HEK293T (cell line): ENCODE results near the gene CDKN2B.
"Not testable (repeated sequence)": the region's sequence is repeated elsewhere in the genome, so short reads cannot be mapped to it uniquely, and the experiment has no call there.

ENCODE experiments used
- CTCF ChIA-PET: fragments of 350-600 bp; formaldehyde crosslinking; extraction: SDS; loops from one replicate; lab custom pipeline; 2021; ENCODE audit warnings: antibody characterized with exemption, inconsistent platforms; lab: Yijun Ruan, JAX
- POLR2A ChIA-PET: fragments of 350-600 bp; formaldehyde crosslinking; extraction: SDS; loops from one replicate; lab custom pipeline; 2020; ENCODE audit warnings: antibody characterized with exemption, inconsistent platforms; lab: Yijun Ruan, JAX
- DNase-seq: peaks from one replicate; pipeline ENCODE4 v3.0.0; 2012; ENCODE audit warnings: mixed read lengths; ENCODE audit errors: extremely low spot score
- ARNT ChIP-seq: fragments of 450-650 bp; IDR thresholded peaks from 2 replicates; pipeline ENCODE4 v1.6.1; 2017; ENCODE audit warnings: mild to moderate bottlenecking
- BHLHE40 ChIP-seq: fragments of 450-650 bp; IDR thresholded peaks from 2 replicates; pipeline ENCODE4 v1.6.1; 2016; ENCODE audit warnings: mild to moderate bottlenecking, moderate library complexity, borderline replicate concordance
- CTBP1 ChIP-seq: fragments of 450-650 bp; IDR thresholded peaks from 2 replicates; pipeline ENCODE4 v1.6.1; 2016; ENCODE audit warnings: borderline replicate concordance
- ELF4 ChIP-seq: fragments of 450-650 bp; IDR thresholded peaks from 2 replicates; pipeline ENCODE4 v1.6.1; 2017; ENCODE audit warnings: antibody characterized with exemption
- FOXA1 ChIP-seq: fragments of 450-650 bp; IDR thresholded peaks from 2 replicates; pipeline ENCODE4 v1.6.1; 2016; ENCODE audit warnings: mild to moderate bottlenecking
- FOXK2 ChIP-seq: fragments of 450-650 bp; IDR thresholded peaks from 2 replicates; pipeline ENCODE4 v1.6.1; 2016; ENCODE audit warnings: mild to moderate bottlenecking
- FOXM1 ChIP-seq: fragments of 450-650 bp; IDR thresholded peaks from 2 replicates; pipeline ENCODE4 v1.6.1; 2017; ENCODE audit warnings: mild to moderate bottlenecking, borderline replicate concordance
- HDGF ChIP-seq: fragments of 450-650 bp; IDR thresholded peaks from 2 replicates; pipeline ENCODE4 v1.6.1; 2017; ENCODE audit warnings: antibody characterized with exemption, borderline replicate concordance
- L3MBTL2 ChIP-seq: fragments of 450-650 bp; conservative IDR thresholded peaks from 2 replicates; pipeline ENCODE4 v1.6.1; 2016; ENCODE audit warnings: mild to moderate bottlenecking
- LEF1 ChIP-seq: fragments of 450-650 bp; IDR thresholded peaks from 2 replicates; pipeline ENCODE4 v1.6.1; 2017; ENCODE audit warnings: mild to moderate bottlenecking, borderline replicate concordance
- NFRKB ChIP-seq: fragments of 450-650 bp; IDR thresholded peaks from 2 replicates; pipeline ENCODE4 v1.6.1; 2016; ENCODE audit warnings: mild to moderate bottlenecking, moderate library complexity
- SP1 ChIP-seq: fragments of 450-650 bp; IDR thresholded peaks from 2 replicates; pipeline ENCODE4 v1.6.1; 2017
- SUZ12 ChIP-seq: fragments of 450-650 bp; IDR thresholded peaks from 2 replicates; pipeline ENCODE4 v1.6.1; 2016; ENCODE audit warnings: mild to moderate bottlenecking
- TARDBP ChIP-seq: fragments of 450-650 bp; IDR thresholded peaks from 2 replicates; pipeline ENCODE4 v1.6.1; 2016
- ZNF384 ChIP-seq: fragments of 450-650 bp; IDR thresholded peaks from 2 replicates; pipeline ENCODE4 v1.6.1; 2016
- TF ChIP-seq, protein P1 (sequence below): fragments of 450-650 bp; IDR thresholded peaks from 2 replicates; pipeline ENCODE4 v1.6.1; 2016

CDKN2B gene

GRCh38 chr9:22008717-22009505 lies at the start of gene CDKN2B:
Gene CDKN2B (minus strand): TSS chr9:22009305. CDS start chr9:22008953, 352 bp downstream.
- TF ChIP-seq ELF4 (peak; percentile 41; the same call in 1 of the 2 replicates), L3MBTL2 (peak; percentile 33), CTBP1 (peak; percentile 16; the same call in 1 of the 2 replicates), LEF1 (no peak), SUZ12 (no peak), HDGF (peak; percentile 66; the same call in 1 of the 2 replicates)
- TF ChIP-seq, protein P1, sequence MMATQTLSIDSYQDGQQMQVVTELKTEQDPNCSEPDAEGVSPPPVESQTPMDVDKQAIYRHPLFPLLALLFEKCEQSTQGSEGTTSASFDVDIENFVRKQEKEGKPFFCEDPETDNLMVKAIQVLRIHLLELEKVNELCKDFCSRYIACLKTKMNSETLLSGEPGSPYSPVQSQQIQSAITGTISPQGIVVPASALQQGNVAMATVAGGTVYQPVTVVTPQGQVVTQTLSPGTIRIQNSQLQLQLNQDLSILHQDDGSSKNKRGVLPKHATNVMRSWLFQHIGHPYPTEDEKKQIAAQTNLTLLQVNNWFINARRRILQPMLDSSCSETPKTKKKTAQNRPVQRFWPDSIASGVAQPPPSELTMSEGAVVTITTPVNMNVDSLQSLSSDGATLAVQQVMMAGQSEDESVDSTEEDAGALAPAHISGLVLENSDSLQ = peak; percentile 19; the same call in 1 of the 2 replicates
- POLR2A ChIA-PET = interaction anchor here (1.3 to 3.0 kb wide), 9 partner anchors 10 to 230 kb away, joined by 3 to 24 read pairs (median 4); partner anchors contain the start of genes CDKN2A and CDKN2B-AS1
- peak; percentile 100 for DNase-seq
- CTCF ChIA-PET = interaction anchor here (0.6 to 3.2 kb wide), 17 partner anchors 8 to 812 kb away, joined by 3 to 18 read pairs (median 4); partner anchors contain the start of genes CDKN2A and CDKN2B-AS1

DNA sequence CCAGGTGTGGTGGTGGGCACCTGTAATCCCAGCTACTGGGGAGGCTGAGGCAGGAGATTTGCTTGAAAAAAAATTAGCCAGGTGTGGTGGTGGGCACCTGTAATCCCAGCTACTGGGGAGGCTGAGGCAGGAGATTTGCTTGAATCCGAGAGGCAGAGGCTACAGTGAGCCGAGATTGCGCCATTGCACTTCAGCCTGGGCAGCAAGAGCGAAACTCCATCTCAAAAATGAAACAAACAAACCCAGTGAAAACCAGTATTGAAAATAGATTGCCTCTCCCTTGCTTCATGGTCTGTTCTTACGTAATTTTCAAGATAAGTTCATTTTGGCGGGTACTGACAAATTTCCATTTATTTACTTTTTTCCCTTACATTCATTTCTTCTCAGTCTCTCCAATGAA lies 48.9 kb upstream of the CDKN2B start:
- DNase-seq, POLR2A ChIA-PET, CTCF ChIA-PET: not testable (repeated sequence)

GRCh38 chr9:22056402-22056801 lies 47.3 kb upstream of the CDKN2B start:
- no peak for DNase-seq
- TF ChIP-seq L3MBTL2 (no peak), TARDBP (no peak), FOXK2 (no peak), ELF4 (no peak), HDGF (no peak), BHLHE40 (no peak), CTBP1 (no peak), LEF1 (no peak), SP1 (no peak), NFRKB (no peak), FOXA1 (no peak), ZNF384 (no peak), FOXM1 (no peak)
- TF ChIP-seq, protein P1 = no peak
- ChIA-PET CTCF (no interaction called here), POLR2A (no interaction called here)

DNA sequence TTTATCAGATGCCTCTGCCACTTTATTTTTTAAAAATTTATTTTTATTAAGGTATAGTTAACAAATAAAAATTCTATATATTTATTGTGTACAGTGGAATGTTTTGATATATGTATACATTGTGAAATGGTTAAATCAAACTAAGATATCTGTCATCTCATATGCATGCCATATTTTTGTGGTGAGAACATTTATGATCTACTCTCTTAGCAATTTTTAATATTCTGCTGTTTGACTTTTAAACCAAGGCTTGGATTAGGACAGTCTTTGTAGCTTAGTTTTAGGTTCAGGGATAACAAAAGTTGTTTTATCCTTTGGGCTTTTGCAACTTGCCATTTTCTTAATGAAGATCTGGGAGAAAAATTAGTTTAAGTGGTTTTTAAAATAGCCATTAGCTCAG lies 46.0 kb upstream of the CDKN2B start:
- TF ChIP-seq FOXA1 (no peak), ZNF384 (no peak), HDGF (no peak), ARNT (no peak), ELF4 (no peak), FOXM1 (no peak), LEF1 (no peak), FOXK2 (no peak), L3MBTL2 (no peak), SUZ12 (no peak), TARDBP (no peak), NFRKB (no peak)
- TF ChIP-seq, protein P1 = no peak
- DNase-seq = no peak
- POLR2A ChIA-PET = no interaction called here
- CTCF ChIA-PET = no interaction called here

DNA sequence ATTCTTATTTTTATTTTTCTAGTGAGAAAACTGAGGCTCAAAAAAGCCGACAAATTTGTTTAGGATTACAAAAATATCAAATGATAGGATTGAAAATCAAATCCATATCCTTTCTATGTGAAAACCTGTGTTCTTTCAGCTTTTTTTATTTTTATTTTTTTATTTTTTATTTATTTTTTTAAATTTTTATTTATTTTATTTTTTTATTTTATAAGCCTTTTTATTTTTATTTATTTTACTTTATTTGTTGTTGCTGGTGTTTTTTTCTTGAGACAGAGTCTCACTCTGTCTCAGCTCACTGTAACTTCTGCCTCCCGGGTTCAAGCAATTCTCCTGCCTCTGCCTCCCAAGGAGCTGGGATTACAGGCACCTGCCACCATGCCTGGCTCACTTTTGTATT lies 45.4 kb upstream of the CDKN2B start:
- ChIA-PET CTCF (interaction anchor here (0.6 kb wide), 1 partner anchor 105 kb away, joined by 3 read pairs; no protein-coding TSS in a partner anchor), POLR2A (no interaction called here)
- no peak for DNase-seq
- TF ChIP-seq TARDBP = no peak
- no peak for TF ChIP-seq L3MBTL2
- TF ChIP-seq ELF4 = no peak
- TF ChIP-seq, protein P1 = no peak
- TF ChIP-seq LEF1 = no peak

- ChIA-PET POLR2A (no interaction called here), CTCF (interaction anchor here (0.6 kb wide), 1 partner anchor 105 kb away, joined by 3 read pairs; no protein-coding TSS in a partner anchor)
- no peak for TF ChIP-seq BHLHE40
- no peak for TF ChIP-seq TARDBP
- TF ChIP-seq LEF1 = no peak
- TF ChIP-seq NFRKB = no peak
- no peak for TF ChIP-seq ZNF384
- no peak for DNase-seq
Measured at GRCh38 chr9:22054076-22054475, 45.0 kb upstream of the CDKN2B start.
